SK-N-MC (cell line): ENCODE data around the gene CAMK1D.

Experiments used
- EZH2 ChIP-seq: fragments of 200-600 bp; sonication (generic); IDR thresholded peaks from one replicate; pipeline ENCODE4 v1.6.1; 2017; ENCODE audit warnings: antibody characterized with exemption
- FOXP2 ChIP-seq: optimal IDR thresholded peaks from 2 replicates; pipeline ENCODE3; 2011; ENCODE audit warnings: mild to moderate bottlenecking, moderate library complexity; ENCODE audit not compliant: insufficient read depth; ENCODE audit errors: extremely low read length, control extremely low read depth
- POLR2AphosphoS5 ChIP-seq: IDR thresholded peaks from 2 replicates; pipeline ENCODE4 v1.6.1; 2012; ENCODE audit warnings: mild to moderate bottlenecking, low read depth, low read length, borderline replicate concordance

DNA sequence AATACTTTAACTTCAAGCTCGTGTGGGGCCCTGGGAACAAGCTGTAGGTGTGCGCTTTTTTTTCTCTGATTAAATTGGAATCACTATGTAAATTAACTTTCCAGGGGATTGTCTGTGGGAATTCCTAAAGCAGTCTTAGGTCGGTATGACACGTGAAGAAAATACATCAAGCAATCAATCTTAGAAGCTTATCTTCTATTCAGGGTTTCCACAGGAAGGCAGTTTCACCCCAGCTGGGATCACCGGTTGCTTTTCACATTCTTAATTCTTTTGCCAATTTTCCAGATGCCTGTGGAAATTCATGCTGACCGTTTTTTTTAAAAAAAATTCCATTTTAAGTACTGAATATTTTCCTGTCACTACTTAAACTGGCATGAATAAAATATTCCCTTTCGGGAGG lies 41.9 kb downstream of the CAMK1D start:
- TF ChIP-seq POLR2AphosphoS5 = no peak
- TF ChIP-seq EZH2 = no peak
- TF ChIP-seq FOXP2 = no peak
